HepG2 (cell line): ENCODE data around the gene PKP3.

Source experiments
- AGO2 ChIP-seq: fragments of 200-400 bp; formaldehyde crosslinking; optimal IDR thresholded peaks from 2 replicates; pipeline ENCODE3; 2017; ENCODE audit warnings: mild to moderate bottlenecking, low read depth, low read length, moderate library complexity
- ARID2 ChIP-seq: sonication (generic); formaldehyde crosslinking; IDR thresholded peaks from 2 replicates; pipeline ENCODE4 v1.8.1; 2022; ENCODE audit warnings: mild to moderate bottlenecking, missing genetic modification reagents, borderline replicate concordance
- POLR2A ChIP-seq, 2 experiments: IDR thresholded peaks; 2 replicates each; pipeline ENCODE4 v1.6.1; 2011; ENCODE audit warnings: low read depth in 2 of 2, low read length in 2 of 2, mild to moderate bottlenecking in 1 of 2, moderate library complexity in 1 of 2; ENCODE audit not compliant: insufficient read depth in 1 of 2
- RFX5 ChIP-seq: IDR thresholded peaks from 2 replicates; pipeline ENCODE4 v1.6.1; 2011; ENCODE audit warnings: low read depth, low read length, improper control_type of control experiment
- ZBTB8A ChIP-seq: sonication (generic); formaldehyde crosslinking; IDR thresholded peaks from 2 replicates; pipeline ENCODE4 v1.4.0; 2020; ENCODE audit warnings: mild to moderate bottlenecking, low read depth, missing genetic modification reagents, borderline replicate concordance
- TF ChIP-seq, protein P1 (sequence below): sonication (generic); formaldehyde crosslinking; IDR thresholded peaks from 2 replicates; pipeline ENCODE4 v1.5.0; 2020; ENCODE audit warnings: missing genetic modification reagents

DNA sequence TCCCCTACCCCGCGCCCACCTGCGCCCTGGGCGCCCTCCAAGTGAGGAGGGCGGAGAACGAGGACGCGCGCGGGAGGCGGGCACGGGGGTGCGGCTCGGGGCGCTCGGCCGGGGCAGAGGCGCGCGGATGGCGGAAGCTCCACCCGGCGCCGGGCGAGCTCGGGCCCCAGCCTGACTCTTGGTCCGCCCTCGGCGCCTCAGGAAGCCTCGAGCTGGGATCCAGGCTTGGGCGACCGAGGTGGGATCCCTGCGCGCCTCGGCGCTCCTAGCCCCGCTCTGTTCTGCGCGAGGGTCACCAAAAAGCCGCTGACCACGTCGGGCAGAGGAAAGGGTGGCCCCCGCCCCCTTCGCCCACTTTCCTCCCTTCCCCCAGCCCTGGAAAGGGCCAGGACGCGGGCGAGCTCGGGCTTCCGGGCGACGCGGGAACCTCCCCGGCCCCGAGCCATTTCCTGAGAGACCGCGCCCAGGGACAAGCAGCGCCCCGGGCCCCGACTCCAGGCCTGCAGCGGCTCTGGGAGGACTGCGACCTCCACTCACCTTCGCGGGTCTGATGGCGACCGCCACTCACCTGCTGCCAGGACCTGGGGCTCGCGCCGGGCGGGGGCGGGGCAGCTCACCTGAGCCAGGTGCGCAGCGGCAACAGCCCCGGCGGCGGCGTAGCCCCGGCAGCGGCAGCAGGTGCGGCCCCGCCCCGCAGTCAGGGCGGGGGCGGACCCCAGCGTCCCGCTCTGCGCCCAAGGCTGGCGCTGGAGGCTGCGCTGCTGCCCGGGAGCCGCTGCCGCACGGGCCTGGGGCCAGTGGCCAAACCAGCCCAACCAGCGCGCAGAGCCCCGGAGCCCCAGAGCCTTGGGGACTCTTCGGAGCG lies 23.0 kb downstream of the PKP3 start:
- TF ChIP-seq, protein P1, sequence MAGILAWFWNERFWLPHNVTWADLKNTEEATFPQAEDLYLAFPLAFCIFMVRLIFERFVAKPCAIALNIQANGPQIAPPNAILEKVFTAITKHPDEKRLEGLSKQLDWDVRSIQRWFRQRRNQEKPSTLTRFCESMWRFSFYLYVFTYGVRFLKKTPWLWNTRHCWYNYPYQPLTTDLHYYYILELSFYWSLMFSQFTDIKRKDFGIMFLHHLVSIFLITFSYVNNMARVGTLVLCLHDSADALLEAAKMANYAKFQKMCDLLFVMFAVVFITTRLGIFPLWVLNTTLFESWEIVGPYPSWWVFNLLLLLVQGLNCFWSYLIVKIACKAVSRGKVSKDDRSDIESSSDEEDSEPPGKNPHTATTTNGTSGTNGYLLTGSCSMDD (CRISPR knock-in tag) = no peak
- TF ChIP-seq ARID2 (CRISPR knock-in tag) (no peak), AGO2 (peak; percentile 27), POLR2A (IDR thresholded peaks at IDR 0.05; ENCODE audit: insufficient read depth in 1 of 2, low read depth in 2 of 2, low read length in 2 of 2) (no peak), ZBTB8A (CRISPR knock-in tag) (no peak), RFX5 (no peak)
